GM21381 (cell line): ENCODE measurements around the gene CKM.
"Not testable (repeated sequence)": the region's sequence is repeated elsewhere in the genome, so short reads cannot be mapped to it uniquely, and the experiment has no call there.

Source experiments
- ATAC-seq: cut with Tn5 transposase; IDR thresholded peaks from one replicate; pipeline ENCODE4 v1.9.1; 2021; ENCODE audit warnings: mild to moderate bottlenecking, moderate library complexity; ENCODE audit not compliant: unreplicated experiment

Gene CKM

DNA sequence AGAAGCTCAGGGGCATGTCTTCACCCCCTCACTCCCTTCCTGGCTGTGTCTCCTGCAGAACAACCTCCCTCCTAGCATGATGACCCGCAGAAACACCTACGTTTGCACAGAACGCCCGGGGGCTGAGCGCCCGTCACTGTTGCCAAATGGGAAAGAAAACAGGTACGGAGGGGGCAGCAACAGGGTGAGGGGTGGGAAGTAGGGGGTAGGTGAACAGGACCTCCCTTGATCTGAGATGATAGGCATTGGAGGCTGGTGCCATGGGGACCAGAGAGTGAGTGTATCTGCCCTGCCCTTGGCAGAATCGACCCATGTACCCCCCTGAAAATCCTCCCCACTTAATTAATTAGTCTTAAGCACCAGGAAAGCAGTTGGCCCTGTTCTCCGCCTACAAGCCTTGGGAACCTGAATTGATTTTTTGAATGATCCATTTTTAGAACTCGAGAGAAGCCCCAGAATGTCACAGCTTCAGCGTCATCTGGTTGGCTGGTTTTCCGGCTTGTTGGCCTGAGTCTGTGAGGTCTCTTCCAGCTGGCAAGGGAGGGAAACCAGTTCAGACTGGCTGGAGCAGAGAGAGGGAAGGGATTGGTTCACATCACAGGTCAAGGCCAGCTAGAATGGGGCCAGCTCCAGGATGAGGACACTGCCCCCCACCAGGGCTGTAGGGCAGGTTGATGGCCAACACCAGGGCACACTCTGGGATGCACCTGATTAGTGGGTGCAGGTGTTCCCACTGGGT lies 28.2 kb downstream of the CKM start:
- no peak for ATAC-seq

DNA sequence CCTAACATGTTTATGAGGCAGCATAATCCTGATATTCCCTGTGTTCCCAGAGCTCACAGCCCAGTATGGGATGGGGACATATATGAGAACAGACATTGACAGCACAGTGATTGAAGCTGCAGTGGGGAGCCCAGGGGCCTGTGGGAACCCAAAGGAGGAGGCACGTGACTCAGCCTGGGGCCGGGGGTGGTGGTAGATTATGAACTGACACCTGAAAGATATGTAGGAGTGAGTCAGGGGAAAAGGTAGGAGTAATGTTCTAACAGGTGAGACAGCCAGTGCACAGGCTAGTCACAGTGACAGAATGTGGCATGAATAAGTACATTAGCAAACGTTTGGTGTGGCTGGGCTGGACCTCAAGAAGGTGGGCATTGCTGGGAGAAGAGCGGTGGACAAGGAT lies 29.0 kb downstream of the CKM start:
- no peak for ATAC-seq

DNA sequence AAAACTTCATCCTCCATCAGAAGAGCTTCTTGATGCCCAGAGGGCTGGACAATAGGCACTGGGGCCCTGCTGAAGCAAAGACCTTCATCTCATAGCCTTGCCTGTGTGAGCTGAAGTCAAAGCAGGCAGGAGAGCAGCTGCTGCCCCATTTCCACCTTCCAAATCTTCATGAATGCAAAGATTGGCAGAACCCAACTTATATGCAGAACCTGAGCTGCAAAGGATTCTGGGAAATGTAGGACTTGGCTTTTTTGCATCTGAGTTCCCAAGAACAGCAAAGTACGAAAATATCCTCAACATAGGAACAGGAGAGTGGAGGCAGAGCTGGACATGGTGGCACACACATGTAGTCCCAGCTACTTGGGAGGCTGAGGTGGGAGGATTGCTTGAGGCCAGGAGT lies 30.8 kb downstream of the CKM start:
- no peak for ATAC-seq

DNA sequence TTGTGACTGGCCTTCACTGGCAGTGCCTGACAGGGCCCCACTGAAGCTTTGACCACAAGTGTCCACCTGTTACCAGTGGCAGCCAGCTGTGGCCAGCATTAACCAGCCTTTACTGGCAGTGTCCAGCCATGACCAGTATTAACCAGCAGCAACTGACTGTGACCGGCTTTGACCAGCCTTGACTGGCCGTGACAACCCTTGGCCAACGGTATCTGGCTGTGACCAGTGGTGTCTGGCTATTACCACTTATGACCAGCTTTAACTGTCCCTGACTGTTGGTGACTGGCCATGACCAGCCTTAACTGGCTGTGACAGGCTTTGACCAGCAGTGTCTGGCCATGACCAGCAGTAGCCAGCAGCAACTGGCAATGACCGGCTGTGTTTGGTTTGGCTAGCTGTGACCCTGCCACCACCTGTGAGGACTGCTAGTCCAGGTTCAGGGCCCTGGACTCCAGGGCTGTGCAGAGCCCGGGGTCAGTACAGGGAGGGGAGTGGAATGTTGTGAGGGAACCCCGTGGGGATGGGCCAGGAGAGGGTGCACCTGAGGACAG lies 32.2 kb downstream of the CKM start:
- ATAC-seq, result no peak

DNA sequence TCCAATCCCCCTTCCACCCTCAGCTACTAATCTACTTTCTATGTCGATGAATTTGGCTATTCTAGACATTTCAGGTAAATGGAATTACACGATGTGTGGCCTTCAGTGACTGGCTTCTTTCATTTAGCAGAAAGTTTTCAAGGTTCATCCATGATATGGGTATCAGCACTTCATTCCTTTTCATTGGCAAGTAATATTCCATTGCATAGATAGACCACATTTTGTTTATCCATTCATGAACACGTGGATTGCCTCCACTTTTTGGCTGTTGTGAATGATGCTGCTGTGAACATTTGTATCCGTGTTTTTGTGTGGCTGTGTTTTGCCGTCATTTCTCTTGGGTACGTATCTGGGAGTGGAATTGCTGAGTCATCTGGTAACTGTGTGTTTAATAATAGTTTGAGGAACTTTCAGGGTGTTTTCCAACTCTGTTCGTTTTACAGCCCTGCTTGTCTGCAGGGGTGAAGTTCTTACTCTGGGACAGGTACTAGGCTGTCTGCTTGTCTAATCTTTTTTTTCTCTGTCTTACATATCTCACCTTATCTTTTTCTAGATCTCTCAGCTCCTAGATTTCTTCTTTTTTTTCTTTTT lies 39.1 kb downstream of the CKM start:
- ATAC-seq, result no peak

DNA sequence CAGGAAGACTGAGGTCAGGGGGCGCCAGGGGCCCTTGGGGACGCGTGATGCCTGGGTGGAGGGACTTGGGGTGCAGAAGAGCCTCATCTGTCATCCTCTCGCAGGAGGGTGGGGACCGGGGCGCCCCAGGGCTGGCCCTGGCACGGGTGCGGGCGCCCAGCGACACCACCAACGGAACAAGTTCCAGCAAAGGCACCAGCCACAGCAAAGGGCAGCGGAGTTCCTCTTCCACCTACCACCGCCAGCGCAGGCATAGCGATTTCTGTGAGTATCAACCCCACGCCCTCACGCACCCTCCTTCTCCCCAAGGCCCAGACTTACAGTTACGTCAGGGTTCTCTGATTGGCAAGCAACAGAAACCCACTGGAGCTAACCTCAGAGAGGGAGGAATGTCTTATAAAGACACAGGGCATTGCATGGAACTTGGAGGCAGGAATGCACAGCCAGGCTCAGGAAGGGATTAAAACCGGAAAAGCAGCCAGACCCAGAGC lies 42.2 kb downstream of the CKM start:
- no peak for ATAC-seq

DNA sequence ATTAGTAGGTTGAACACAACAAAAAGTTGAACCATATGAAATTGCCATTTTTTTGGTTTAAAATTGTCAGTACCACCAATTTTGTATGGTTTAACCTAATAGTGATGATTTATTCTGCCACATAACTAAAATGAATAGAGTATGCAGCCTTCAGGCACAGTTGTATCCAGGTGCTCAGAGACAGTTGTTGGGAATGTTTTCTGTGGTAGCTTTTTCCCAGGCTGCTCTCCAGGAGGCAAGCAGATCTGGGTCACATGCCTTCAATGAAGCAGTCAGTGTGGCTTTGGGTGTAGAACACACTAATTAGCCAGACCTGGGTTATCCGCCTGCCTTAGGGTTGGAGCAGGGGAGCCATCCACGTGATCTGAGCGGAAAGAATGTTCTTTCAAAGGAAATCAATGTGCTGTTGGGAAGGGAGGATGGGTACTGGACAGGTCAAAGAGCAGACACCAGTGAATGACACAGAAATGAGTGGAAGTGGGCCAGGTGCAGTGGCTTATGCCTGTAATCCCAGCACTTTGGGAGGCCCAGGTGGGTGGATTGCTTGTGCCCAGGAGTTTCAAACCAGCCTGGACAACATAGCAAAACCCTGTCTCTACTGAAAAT lies 43.0 kb downstream of the CKM start:
- ATAC-seq, result no peak

DNA sequence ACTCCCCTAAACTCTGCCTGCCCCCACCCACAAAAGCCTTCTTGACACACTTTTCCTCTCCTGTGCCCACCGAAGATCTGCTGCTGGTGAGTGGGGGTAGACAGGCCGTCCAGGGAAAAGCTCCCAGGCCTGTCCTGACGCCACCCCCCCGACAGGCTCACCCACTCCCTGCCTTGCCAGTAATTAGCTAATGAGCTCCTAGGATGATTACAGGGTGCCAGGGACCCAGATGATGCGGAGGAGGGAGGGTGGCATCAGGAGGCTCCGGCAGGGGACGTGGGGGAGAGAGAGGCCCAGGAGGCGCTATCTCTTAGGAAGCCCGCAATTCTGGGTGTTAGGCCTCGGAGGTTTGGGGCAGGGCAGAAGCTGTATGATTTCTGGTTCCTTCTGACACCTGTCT lies 44.6 kb downstream of the CKM start:
- no peak for ATAC-seq

DNA sequence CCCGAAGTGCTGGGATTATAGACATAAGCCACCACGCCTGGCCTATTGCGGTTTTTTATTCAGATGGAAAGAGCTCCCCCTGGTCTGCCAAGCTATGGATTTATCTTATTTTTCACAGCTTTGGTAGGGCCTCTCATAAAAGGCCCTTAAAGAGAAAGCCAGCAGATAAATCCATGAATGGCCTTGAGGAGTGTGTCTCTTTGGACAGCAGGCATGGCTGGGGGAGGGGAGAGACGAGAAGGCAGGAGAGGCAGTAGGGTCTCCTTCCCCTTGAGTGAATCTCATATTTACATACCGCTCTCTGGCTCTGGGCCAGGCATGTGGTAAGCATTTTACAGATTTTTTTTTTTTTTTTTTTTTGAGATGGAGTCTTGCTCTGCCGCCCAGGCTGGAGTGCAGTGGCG lies 46.4 kb downstream of the CKM start:
- ATAC-seq, result no peak

DNA sequence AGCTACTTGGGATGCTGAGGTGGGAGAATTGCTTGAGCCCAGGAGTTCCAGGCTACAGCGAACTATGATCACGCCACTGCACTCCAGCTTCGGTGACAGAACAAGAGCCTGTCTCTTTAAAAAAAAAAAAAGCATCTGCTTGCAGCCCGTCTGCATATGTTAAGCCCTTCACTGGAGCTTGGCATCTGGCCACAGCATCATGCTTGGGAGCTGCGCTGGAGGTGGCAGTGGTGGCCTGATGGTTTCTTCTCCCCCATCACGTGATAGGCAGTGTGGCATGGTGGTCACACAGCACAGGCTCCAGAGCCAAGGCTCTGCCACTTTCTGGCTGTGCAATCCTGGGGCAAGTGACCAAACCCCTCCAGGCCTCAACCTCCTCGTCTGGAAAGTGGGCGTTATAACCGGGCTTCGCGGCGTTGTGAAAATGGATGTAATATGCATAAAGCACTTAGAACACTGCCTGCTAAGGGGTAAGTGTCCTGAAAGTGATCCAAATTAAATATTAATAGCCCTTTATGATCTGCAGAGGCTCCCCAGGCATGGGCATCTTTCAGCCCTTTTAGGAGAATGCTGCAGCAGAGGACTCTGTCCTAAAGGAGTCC lies 47.2 kb downstream of the CKM start:
- no peak for ATAC-seq

DNA sequence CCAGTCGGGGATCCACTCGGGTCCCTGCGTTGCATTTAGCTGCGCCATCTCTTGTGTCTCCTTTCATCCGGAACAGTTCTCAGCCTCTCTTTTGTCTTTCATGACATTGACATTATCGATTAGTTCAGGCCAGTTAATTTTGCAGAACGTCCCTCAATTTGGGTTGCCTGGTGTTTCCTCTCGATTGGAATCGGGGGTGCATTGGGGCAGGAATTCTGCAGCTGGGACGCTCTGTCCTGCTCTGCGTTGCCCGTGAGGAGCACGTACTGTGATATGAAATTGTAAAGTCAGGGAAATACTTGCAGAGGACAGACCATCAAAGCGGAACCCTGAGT lies 49.2 kb downstream of the CKM start:
- no peak for ATAC-seq

DNA sequence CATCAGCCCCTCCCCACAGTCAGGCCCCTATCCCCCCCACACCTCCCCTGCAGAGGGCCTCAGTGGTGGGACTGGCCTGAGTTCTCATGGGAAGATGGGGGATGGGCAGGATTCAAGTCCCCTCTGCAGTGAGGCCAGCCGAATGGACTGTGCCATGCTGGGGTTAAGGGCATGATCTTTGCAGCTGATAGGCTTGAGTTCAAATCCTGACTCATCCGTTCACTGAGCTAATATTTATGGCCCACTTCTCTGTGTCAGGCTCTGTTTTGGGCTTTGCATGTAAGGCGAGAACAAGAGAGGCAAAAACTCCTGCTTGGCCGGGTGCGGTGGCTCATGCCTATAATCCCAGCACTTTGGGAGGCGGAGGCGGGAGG lies 51.0 kb downstream of the CKM start:
- ATAC-seq, result no peak

DNA sequence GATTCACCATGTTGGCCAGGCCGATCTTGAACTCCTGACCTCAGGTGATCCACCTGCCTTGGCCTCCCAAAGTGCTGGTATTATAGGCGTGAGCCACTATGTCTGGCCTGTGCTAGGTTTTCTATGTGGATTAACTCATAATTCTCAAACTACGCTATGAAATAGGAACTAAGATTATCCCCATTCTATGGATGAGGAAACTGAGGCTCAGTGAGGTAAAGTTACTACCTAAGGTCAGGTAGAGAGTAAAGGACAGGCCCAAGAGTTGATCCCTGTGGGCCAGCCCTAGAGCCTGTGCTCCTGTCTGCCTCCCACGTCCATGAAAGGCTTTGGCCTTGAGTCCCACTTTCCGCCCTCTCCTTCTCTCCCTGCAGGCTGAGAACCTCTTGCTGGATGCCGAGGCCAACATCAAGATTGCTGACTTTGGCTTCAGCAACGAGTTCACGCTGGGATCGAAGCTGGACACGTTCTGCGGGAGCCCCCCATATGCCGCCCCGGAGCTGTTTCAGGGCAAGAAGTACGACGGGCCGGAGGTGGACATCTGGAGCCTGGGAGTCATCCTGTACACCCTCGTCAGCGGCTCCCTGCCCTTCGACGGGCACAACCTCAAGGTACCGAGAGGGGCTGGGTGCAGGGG lies 51.5 kb downstream of the CKM start:
- ATAC-seq, result no peak

DNA sequence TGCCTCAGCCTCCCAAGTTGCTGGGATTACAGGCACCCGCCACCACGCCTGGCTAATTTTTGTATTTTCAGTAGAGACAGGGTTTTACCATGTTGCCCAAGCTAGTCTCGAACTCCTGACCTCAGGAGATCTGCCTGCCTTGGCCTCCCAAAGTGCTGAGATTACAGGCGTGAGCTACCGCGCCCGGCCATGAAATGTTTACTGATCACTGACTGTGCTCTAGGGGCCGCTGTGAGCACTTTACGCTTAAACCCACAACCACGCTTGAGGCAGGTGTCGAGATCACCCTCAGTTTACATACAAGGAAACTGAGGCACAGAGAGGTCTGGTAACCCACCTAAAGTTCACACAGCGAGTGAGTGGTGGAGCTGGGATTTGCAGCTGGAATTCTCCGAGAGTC lies 52.7 kb downstream of the CKM start:
- ATAC-seq, result not testable (repeated sequence)

DNA sequence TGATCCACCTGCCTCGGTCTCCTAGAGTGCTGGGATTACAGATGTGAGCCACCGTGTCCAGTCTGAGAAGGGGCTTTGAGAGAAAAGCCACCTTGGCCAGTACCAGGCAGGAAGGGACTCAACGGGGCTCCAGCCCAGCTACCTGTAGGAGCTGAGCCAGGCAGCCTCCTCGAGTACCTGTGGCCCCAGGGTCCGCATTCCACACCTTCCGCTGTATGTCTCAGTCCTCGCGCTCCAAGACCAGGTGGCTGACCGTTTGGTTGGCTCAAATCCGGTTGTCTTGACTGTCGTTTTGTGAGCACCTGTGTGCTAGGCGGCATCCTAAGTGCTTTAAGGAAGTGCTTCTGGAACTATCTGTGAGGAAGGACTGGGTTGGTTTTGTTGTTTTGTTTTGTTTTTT lies 55.4 kb downstream of the CKM start:
- no peak for ATAC-seq

DNA sequence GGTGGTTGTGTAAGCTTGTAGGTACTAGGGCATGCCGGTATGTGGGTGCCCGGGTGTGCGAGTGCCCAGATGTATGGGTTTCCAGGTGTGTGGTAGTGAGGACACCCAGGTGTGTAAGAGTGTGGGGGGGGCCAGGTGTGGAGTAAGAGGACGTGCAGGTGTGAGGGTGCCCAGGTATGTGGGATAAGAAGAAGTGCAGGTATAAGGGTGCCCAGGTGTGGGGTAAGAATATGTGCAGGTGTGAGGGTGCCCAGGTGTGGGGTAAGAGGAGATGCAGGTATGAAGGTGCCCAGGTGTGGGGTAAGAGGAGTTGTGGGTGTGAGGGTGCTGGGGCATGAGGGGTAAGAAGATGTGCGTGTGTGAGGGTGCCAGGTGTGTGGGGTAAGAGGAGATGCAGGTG lies 57.3 kb downstream of the CKM start:
- no peak for ATAC-seq

DNA sequence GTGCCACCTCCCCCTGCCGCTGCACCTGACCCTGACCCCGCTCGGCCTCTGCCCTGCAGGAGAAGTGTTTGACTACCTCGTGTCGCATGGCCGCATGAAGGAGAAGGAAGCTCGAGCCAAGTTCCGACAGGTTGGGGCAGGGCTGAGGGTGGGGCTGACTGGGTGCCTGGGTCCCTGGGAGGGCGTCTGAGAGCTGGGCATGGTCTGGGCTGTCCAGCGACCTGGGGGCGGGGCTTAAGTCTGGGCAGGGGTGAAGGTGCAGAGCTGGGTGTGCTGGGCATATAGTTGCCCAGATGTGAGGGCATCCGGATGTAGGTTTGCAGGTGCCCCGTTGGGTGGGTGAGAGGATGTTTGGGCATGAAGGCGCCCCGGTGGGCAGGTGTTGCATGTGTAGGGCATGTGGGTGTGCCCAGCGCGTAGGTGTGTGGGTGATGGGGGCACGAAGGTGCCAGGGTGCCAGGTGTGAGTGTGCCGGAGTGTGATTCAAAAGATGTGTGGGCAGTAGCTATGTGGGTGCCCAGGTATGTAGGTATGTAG lies 57.8 kb downstream of the CKM start:
- ATAC-seq, result no peak

DNA sequence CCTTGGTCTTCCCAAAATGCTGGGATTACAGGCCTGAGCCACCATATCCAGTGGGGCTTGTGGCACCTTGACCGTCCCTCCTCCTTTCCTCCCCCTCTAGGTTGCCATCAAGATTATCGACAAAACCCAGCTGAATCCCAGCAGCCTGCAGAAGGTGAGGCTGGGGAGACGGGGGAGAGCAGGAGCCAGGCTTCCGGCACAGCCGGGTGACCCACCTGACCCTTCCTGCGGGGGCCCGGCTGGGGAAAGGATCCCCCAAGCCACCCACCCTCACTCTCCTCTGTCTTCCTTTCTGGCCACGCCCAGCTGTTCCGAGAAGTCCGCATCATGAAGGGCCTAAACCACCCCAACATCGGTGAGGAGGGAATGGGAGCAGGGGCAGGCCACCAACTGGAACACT lies 59.7 kb downstream of the CKM start:
- no peak for ATAC-seq

DNA sequence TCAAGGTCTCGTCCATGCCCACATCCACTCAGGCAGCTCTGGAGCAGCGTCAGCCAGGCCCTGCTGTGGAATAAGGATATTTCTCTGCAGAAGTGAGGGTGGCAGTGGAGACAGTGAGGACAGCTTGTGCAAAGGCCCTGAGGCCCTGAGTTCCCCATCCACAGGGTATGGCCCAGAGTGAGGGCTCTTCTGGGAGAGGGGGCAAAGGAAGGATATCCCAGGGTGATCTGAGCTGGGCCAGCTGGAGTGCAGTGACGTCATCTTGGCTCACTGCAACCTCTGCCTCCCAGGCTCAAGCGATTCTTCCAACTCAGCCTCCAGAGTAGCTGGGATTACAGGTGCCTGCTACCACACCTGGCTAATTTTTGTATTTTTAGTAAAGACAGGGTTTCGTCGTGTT lies 60.1 kb downstream of the CKM start:
- ATAC-seq, result no peak

DNA sequence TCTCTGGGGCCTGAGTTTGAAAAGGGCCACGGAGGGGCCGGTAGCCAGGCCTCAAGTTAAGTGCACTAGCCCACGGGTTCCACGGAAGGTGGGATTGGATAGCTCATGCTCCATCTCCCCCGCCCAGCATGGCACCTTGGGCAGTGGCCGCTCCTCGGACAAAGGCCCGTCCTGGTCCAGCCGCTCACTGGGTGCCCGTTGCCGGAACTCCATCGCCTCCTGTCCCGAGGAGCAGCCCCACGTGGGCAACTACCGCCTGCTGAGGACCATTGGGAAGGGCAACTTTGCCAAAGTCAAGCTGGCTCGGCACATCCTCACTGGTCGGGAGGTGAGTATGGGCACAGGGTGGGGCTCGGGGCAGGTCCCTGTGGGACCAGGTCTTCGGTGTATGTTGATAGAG lies 63.8 kb downstream of the CKM start:
- no peak for ATAC-seq

DNA sequence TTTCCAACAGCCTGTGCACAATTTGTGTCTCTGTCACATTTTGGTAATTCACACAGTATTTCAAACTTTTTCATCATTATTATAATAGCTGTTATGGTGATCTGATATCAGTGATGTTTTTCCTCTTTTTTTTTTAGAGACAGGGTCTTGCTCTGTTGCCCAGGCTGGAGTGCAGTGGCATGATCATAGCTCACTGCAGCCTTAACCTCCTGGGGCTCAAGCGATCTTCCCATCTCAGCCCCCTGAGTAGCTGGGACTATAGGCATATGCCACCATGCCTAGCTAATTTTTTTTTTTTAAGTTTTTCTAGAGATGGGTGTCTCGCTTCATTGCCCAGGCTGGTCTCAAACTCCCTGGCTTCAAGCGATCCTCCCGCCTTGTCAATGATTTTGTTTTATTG lies 65.8 kb downstream of the CKM start:
- no peak for ATAC-seq
